GM12801 (cell line): ENCODE results near the gene RALY.

ENCODE experiments used
- CTCF ChIP-seq: IDR thresholded peaks from one replicate; pipeline ENCODE4 v1.5.1; 2011; ENCODE audit warnings: control low read depth; ENCODE audit not compliant: insufficient read length; ENCODE audit errors: extremely low read depth

The RALY gene

GRCh38 chr20:34017610-34018009 lies 23.9 kb downstream of the RALY start:
- no peak for TF ChIP-seq CTCF

- no peak for TF ChIP-seq CTCF
Observed at GRCh38 chr20:34018166-34018565, 24.5 kb downstream of the RALY start.

- no peak for TF ChIP-seq CTCF
Observed at GRCh38 chr20:34022151-34022838, 28.6 kb downstream of the RALY start.

GRCh38 chr20:34022839-34023234 lies 29.1 kb downstream of the RALY start:
- no peak for TF ChIP-seq CTCF

- TF ChIP-seq CTCF = no peak
Observed at GRCh38 chr20:34023937-34024722, 30.4 kb downstream of the RALY start.

GRCh38 chr20:34024723-34025351 lies 31.1 kb downstream of the RALY start:
- no peak for TF ChIP-seq CTCF

GRCh38 chr20:34029415-34029814 lies 35.7 kb downstream of the RALY start:
- TF ChIP-seq CTCF = no peak
